HUDEP-2 (cell line): ENCODE data around the gene RAC3.
A peak's percentile ranks its signal among the peaks of the same experiment; 100 is the strongest.

Experiments
- DNase-seq, 76 experiments: peaks; one replicate each; lab custom pipeline; 2025; ENCODE audit not compliant: unreplicated experiment in 76 of 76; lab: John Stamatoyannopoulos, UW

Gene RAC3

DNA sequence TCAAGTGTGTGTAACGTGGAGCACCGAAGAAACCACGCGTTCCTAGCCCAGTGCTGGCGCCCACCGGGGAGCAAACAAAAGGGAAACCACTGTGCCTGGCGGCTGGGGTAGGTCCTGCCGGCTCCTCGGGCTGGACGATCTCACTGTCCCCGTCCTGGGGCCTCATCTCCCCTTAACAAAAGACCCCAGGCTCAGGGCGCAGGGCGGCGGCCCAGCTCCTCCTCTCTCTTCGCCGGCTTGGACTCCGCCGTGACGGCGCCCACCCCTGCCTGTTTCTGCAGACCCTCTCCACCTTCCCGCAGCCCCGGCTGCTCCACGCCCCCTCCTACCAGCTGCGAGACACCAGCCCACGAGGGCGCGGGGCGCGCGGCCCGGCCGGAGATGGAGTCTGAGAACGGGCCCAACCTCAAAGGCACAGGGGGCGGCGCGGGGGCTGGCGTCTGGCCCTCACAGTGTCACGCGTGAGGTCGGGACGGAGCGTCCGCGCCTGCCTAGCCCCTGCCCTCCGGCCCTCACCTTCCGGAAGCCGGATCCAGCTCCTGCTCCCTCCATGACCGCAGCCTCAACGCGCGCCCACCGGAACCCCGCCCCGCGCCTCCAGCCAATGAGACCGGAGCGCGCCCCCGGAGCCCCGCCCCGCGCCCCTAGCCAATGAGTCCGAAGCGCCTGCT lies 9.0 kb upstream of the RAC3 start, which contains the start of gene CENPX:
TSS of gene CENPX (minus strand) at position 569 of the 671 bp plus-strand sequence. CDS start at position 552, 17 bp downstream.
- no peak for DNase-seq

DNA sequence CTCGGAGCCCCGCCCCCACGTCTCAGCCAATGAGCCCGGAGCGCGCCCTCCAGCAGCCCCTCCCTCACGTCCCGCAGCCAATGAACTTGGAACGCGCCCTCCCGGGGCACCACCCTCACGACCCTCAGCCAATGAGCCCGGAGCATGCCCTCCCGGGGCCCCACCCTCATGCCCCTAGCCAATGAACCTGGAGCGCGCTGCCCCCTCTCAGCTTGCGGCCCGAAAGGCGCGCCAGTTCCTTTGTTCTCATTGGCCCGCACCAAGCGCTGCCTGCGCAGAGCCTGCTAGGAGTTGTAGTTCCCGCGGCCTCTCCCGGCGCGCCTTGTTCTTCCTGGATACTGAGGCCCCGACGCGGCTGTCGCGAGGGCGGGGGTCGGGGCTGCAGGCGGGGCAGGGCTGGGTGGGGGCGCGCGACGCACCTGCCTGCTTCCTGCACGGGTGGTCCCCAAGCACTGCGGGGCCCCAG lies 8.5 kb upstream of the RAC3 start, which contains the start of gene LRRC45:
TSS of gene LRRC45 (plus strand) at position 325 of the 466 bp plus-strand sequence. CDS start 339 bp downstream, outside the sequence.
- peak in 75 of 76 experiments; percentile 86 to 100 (median 99) for DNase-seq

DNA sequence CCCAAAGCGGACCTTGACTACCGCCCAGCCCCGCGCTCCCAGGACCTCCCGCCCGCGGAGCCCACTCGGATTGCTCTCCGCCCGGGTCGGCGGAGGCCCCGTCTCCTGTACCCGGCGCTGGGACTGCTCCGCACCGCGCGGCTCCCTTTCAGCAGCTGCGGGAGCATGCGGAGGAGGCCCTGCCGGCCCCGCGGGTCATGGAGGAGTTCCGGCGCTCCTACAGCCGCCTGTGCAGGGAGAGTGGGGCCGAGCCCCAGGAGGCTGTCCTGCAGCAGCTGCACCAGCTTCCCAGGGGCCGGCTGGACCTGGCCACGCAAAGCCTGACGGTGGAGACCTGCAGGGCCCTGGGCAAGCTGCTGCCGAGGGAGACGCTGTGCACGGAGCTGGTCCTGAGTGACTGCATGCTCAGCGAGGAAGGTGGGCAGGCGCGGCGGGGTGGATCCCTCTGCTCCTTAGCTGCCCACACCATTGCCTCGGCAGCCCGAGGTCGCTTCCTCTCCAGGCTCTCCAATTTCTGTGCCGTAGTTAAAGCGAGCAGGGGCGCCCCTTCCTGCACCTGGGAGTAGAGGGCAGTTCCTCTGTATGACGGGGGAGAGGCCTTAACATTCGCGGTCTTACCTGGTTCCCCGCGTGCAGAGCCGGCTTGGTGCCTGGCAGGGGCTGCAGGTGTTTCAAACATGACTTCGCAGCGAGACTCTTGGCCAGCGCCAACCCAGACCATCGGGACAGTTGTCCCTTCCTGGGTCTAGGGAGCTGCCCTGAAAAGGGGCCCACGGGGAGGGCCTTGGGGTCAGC lies 7.8 kb upstream of the RAC3 start:
- DNase-seq, result peak in 14 of 76 experiments; percentile 5 to 76 (median 28)

DNA sequence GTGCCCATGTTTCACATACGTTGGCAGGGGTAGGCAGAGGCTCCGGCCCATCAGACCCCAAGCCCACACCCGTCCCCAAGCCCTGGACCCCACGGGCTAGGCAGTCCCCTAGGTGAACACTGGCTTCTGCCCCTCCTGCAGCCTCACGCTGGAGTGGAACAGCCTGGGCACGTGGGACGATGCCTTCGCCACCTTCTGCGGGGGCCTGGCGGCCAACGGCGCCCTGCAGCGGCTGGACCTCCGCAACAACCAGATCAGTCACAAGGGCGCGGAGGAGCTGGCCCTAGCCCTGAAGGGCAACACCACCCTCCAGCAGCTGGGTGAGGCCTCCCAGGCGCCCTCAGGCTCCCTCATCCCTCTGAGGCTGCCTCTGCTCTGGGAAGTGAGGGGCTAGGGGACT lies 6.6 kb upstream of the RAC3 start:
- no peak for DNase-seq

DNA sequence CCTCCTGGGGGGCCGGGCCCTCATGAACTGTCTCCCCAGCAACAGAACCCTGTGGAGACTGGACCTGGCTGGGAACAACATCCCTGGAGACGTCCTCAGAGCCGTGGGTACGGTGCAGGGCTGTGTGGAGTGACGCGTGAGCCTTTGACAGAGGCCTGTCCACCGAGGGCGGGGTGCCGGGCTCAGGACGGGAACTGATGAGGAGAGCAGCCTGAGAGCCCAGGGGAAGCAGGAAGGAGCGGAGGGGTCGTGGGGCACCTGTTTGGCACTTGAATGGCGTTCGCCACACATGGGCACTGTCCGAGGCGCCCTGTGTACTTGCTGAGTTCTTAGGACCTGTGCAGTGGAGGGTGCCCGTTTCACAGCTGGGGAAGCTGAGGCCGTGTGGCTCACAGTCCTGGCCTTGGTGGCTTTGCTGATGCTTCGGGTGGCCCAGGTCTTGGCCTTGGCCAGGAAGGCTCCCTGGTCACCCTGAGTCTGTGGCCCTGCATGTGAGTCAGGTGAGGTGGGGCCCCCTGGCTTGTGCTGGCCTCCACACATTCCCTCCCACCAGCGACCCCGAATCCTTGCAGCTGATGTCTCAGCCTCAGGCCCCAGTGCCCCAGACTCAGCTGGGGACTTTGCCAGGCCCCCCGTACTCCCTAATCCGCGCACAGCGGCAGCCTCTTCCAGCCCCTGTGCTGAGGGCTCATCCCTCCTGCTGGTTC lies 5.9 kb upstream of the RAC3 start:
- DNase-seq, result no peak

DNA sequence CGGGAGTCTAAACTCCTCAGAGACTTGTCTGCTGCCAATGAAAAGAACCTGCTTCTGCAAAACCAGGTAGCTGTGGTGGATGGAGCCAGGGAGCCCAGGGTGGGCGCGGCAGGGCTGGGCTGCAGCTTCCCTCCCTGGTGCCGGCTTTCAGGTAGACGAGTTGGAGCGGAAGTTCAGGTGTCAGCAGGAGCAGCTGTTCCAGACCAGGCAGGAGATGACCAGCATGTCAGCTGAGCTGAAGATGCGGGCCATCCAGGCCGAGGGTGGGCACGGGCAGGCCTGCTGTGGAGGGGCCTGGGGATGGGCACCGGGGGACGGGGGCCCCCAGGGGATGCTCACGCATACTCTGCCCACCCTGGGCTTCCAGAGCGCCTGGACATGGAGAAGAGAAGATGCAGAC lies 3.2 kb upstream of the RAC3 start:
- DNase-seq, result no peak

DNA sequence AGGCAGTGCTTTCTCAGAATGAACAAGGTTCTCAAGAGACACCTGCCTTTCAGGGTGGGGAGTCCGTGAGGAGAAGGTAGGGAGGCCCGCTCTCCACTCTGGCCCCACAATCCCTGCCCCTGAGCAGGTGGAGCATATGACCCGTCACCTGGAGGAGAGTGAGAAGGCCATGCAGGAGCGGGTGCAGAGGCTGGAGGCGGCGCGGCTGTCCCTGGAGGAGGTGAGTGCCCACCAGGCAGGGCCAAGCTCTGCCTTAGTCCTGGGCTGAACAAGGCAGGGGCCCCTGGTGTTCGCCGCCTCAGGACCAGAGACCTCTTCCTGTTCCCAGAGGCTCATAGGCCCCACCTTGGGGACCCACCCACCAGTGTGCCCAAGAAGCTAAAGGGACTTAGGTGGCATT lies 2.5 kb upstream of the RAC3 start:
- no peak for DNase-seq

DNA sequence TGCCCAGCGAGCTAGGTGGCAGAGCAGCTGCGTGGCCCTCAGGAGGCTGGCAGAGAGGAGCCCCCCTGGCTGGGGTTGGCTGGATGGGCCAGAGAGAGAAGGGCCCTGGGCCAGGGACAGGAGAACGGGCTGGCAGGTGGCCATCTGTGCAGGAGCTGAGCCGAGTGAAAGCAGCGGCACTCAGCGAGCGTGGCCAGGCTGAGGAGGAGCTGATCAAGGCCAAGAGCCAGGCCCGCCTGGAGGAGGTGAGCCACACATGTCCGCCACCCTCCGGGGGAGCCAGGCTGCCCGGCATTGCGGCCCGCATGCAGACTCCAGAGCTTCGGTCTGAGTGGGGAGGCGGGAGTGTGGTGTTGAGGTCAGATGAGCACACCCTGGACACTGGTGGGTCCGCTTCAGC lies 2.1 kb upstream of the RAC3 start:
- no peak for DNase-seq

DNA sequence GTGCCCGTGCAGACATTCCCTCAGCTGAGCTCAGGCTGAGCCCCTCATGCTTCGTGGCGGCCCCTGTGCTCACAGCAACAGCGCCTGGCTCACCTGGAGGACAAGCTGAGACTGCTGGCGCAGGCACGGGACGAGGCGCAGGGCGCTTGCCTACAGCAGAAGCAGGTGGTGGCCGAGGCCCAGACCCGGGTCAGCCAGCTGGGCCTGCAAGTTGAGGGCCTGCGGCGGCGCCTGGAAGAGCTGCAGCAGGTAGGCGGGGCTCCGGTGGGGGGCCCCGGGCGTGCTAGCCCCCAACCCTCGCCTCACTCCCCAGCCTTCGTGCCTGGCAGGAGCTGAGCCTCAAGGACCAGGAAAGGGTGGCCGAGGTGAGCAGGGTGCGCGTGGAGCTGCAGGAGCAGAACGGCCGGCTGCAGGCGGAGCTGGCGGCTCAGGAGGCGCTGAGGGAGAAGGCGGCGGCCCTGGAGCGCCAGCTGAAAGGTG lies 1.4 kb upstream of the RAC3 start:
- DNase-seq, result no peak

DNA sequence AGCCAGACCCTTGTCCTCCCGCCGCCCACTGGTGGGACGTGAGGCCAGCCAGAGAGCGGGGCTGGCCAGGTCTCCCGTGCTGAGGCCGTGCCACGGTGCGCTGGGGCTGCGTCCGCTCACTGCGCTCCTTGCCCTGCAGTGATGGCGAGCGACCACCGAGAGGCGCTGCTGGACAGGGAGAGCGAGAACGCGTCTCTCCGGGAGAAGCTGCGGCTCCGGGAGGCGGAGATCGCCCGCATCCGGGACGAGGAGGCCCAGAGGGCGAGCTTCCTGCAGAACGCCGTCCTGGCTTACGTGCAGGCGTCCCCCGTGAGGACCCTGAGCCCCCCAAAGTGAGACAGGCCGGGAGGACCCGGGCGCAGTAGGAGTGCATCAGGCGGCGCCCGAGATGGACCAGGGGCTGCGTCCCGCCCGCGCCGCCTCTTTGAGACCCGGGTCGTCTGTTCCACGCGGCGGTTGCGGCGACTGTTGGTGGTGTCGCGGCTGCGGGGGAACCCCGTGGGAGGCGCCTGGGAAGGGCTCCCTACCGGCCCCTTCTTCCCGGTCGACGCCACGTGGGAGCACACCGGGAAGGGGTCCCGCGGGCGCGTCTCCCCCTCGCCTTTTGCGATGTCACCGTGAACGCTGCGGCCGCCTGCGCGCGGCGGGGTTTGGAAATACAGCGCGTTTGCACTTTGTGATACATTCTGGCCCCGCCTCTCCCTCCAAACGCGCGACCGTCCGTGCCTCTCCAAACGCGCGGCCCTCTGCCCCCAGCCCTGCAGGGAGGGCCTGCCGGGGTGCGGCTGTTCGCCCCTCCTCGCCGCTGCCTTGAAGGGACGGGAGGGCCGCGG lies 792 bp upstream of the RAC3 start:
- DNase-seq, result peak in 73 of 76 experiments; percentile 12 to 87 (median 68)

DNA sequence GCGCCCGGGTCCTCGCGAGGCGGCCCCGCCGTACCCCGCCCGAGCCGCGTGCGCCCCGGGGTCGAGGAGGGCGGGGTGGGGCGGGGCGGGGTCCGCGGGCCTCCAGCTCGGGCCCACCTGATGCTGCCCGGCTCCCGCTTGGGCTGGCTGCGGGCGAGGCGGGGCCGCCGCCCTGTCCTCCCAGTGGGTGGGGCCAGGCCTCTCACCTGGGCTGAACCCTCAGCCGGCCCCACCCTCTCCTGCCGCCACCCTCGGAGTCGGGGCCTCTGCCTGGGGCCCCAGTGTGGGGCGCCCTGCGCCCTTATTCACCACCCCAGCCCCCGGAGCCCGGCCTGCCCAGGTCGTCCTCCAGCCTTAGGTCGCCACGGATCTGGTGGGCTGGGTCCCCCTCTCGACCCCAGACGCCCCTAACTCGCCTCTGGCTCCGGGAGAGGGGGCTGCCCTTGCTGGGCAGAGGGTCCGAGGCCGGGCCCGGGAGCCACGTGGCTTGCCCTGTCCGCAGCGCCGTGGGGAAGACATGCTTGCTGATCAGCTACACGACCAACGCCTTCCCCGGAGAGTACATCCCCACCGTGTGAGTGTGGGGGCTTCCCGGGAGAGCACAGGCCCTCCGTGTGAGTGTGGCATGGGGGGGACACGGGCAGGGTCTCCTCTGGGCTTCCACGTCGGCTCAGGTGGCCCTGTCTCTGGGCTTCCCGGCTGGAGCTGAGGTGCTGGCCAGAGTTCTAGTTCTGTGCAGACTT lies 578 bp downstream of the RAC3 start:
- peak in 5 of 76 experiments; percentile 9 to 16 (median 13) for DNase-seq

DNA sequence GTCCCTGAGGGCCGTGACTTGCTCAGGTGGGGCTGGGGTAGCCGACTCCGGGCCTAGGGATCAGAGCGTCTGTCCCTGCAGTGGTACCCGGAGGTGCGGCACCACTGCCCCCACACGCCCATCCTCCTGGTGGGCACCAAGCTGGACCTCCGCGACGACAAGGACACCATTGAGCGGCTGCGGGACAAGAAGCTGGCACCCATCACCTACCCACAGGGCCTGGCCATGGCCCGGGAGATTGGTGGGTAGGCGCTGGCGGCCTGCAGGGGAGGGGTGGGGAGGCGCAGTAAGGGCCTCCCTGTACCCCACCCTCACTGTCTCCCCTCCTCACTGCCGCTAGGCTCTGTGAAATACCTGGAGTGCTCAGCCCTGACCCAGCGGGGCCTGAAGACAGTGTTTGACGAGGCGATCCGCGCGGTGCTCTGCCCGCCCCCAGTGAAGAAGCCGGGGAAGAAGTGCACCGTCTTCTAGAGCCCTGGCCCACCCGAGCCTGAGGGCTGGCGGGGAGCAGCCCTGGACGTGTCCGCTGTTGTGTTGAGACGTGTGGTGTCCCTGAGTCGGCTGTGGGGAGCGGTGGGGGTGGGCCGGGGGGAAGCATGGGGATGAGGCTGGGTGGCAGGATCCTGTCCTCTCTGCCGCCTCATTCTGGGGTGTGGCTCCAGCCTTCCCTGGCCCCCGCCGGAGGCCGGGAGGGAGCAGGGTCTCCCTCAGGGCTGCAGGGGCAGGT lies 2.0 kb downstream of the RAC3 start:
- no peak for DNase-seq

DNA sequence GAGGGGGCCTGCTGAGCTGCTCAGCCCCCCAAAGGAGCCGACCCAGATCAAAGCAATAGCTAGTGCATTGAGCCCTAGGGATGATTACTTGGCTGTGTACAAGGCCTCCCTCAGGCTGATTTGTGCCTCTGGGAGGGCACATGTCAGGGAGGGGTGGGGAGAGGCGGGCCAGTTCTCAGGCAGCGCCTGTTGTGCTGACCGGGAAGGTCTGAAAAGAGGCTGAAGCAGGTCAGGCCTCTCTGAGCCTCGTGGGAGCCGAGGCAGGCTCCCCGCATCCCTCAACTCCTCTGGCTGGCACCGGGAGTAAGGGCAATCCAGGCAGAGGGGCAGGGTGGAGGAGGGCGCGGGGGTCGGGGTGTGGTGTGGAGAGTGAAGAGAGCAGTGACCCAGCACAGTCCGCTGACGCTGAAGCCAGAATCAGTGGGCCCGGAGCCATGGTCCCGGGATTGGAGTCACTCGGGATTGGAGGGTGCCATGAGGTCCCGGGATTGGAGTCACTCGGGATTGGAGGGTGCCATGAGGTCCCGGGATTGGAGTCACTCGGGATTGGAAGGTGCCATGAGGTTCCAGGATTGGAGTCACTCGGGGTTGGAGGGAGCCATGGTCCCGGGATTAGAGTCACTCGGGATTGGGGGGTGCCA lies 3.0 kb downstream of the RAC3 start:
- no peak for DNase-seq

DNA sequence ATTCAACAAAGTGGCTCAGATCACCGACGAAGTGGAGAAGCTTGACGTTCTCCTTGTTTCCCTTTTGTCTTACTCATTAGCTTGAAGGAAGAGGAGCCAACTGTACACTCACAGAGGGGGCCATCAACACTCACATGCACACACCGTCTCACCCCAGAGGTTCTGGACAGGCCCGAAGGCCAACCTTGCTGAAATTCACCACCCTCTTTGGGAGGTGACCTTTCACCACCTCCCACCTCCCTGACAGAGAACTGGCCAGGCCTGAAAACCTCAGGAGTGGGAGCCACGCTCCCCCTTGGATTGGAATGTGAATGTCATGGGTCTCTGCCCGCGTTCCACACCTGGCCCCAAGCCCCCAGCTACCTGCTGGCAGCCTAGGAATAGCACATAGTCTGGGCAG lies 4.0 kb downstream of the RAC3 start:
- DNase-seq, result no peak

DNA sequence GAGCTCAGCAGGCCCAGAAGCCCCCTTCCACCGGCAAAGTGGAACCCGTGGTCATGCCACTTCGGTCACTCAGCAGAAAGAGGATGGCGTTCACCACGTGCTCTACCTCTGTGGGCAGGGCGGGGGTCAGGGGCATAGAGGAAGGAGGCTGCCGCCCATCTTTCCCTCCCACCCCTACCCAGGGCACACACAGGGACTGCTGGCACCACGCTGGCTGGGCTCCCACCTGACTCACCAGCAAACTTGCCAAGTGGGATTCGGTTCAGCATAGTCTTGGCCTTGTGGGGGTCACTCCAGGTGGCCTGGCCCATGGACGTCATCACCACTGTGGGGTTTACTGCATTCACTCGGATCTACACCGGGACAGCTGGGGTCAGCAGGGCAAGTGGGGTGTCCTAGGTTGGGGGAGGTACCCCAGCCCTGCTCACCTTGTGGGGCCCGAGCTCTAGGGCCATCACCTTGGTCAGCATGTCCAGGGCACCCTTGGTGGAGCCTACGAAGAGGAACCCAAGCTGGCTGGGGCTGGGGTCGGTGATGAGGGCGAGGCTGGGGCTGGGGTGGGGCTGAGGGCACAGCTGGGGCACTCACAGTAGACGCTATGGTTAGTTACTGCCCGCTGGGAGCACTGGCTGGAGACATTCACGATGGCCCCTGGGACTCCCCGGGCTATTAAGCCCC lies 4.6 kb downstream of the RAC3 start:
- no peak for DNase-seq

DNA sequence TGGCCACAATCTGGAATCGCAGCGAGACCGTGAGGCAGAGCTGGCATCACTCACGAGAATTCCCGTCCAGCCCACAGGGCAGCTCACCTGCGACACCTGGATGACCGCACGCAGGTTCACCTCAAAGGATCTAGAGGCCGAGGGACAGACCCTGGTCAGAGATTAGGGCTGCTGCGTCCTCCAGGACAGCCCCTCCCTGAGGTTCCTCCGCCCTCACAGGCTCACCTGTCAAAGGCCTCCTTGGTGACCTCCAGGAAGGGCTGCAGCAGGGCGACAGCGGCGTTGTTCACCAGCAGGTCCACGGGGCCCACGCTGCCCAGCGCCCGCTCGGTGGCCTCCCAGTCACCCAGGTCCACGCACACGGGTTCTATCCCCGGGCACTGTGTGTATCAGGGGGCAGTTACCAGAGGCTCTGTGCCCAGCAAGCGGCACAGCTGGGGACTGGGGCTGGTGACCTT lies 5.2 kb downstream of the RAC3 start:
- no peak for DNase-seq

DNA sequence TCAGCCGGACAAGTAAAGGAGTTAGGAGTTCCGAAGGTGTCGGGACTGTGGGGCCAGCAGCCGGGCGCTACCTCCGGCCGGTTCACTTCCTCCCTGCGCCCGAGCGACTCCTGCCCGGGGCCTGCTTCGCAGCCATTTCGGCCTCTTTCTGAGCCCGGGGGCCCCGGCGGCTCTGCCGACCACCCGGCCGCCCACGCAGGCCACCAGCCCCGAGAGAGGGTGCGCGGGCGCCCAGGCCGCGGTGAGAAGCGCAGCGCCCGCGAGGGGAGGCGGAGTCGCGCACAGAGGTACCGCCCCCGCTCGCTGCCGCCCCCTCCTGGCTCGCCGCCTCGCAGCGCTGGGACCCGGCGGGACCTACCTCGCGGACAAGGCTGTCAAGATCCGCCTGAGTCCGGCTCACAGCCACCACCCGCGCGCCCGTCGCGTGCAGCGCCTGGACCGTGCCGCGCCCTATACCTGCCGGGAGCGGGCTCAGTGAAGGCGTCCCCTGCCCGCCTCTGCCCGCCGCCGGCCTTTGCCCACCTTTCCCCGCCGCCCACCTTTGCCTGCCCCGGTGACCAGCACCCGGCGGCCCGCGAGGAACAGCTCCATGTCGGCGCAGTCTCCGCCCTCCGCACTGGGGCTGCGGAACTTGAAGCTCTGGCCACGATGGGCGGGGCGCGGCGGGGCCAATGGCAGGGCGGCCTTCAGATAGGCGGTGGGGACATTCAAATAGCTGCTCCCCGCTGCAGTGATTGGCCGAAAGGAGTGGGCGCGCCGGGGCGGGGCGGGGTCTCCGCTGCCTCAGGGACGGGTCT lies 5.8 kb downstream of the RAC3 start, which contains the start of gene DCXR:
TSS of gene DCXR (minus strand) at position 606 of the 797 bp plus-strand sequence. CDS start at position 591, 15 bp downstream.
- DNase-seq, result peak in 75 of 76 experiments; percentile 59 to 98 (median 93)
